GM06990 (cell line): ENCODE results near the gene L1CAM.
A peak's percentile ranks its signal among the peaks of the same experiment; 100 is the strongest.

Experiments used
- DNase-seq: peaks from one replicate; pipeline ENCODE4 v3.0.0-alpha.2; 2011; ENCODE audit not compliant: insufficient read length; ENCODE audit errors: extremely low read depth
- H3K27me3 ChIP-seq: replicated peaks from 2 replicates; pipeline ENCODE4 v1.6.0; 2011; ENCODE audit warnings: low read length; ENCODE audit not compliant: control insufficient read depth, insufficient read depth
- H3K36me3 ChIP-seq: 2 replicates; pipeline ENCODE4 v1.5.1; 2011; ENCODE audit warnings: low read length; ENCODE audit not compliant: control insufficient read depth, insufficient read depth
- H3K4me3 ChIP-seq: replicated peaks from 2 replicates; pipeline ENCODE4 v1.5.1; 2011; ENCODE audit warnings: low read depth, mild to moderate bottlenecking, control low read depth, low read length
- TF ChIP-seq, protein P1 (sequence below): IDR thresholded peaks from 2 replicates; pipeline ENCODE4 v1.5.1; 2011; ENCODE audit warnings: low read length, control low read depth, mild to moderate bottlenecking, inconsistent platforms; ENCODE audit not compliant: insufficient read depth, poor library complexity, severe bottlenecking

The L1CAM gene, protein sequence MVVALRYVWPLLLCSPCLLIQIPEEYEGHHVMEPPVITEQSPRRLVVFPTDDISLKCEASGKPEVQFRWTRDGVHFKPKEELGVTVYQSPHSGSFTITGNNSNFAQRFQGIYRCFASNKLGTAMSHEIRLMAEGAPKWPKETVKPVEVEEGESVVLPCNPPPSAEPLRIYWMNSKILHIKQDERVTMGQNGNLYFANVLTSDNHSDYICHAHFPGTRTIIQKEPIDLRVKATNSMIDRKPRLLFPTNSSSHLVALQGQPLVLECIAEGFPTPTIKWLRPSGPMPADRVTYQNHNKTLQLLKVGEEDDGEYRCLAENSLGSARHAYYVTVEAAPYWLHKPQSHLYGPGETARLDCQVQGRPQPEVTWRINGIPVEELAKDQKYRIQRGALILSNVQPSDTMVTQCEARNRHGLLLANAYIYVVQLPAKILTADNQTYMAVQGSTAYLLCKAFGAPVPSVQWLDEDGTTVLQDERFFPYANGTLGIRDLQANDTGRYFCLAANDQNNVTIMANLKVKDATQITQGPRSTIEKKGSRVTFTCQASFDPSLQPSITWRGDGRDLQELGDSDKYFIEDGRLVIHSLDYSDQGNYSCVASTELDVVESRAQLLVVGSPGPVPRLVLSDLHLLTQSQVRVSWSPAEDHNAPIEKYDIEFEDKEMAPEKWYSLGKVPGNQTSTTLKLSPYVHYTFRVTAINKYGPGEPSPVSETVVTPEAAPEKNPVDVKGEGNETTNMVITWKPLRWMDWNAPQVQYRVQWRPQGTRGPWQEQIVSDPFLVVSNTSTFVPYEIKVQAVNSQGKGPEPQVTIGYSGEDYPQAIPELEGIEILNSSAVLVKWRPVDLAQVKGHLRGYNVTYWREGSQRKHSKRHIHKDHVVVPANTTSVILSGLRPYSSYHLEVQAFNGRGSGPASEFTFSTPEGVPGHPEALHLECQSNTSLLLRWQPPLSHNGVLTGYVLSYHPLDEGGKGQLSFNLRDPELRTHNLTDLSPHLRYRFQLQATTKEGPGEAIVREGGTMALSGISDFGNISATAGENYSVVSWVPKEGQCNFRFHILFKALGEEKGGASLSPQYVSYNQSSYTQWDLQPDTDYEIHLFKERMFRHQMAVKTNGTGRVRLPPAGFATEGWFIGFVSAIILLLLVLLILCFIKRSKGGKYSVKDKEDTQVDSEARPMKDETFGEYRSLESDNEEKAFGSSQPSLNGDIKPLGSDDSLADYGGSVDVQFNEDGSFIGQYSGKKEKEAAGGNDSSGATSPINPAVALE

DNA sequence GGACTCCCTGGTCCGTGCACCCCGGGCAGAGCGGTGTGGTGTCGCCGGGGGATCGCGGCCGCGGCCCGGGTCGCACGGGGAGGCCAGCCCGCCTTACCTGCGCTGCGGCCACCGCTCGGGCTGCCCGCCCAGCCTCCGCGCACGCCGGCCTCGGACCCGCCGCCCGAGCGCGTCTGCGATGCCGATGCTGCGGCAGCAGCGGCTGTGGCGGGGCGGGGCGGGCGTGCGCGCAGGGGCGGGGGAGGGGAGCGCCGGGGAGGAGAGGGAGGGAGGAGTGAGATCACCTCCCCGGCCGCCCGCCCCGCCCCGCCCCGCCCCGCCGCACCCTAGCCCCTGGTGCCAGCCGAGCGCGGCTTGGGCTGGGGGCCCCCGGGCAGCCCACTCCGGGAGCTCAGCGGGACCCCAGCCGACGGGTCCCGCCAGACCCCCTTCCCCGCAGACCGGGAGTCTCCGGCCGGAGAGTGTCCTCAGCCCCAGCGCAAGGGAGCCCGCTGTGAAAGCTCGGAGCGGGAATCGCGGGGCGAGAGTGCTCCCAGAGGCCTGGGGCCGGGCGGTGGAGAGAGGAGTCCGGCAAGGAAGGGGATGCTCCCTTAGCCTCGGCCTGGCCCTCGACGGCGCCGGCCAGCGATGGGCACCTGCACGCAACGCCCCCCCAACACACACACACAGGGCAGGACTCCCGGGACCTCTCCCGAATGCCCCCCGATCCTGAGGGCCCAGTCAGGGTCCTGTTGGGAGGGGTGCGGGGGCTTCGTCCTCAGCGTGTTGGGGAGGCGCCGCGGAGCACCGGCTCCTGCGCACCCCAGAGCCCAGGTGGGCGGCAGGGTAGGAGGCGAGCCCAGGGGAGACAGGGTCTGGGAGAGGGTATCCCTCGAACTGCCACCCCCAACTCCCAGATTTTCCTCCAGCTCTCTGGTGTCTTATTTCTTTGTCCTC lies at the start of gene L1CAM:
Gene L1CAM, minus strand, starts transcription at position 206 of the 936 bp plus-strand sequence. CDS start 10,337 bp downstream, outside the sequence.
- H3K27me3 ChIP-seq, result peaks cover 4% of the 10 kb centered on the region; the same call in 1 of the 2 replicates
- H3K36me3 ChIP-seq, result no peaks in the 10 kb centered on the region
- DNase-seq, result peak; percentile 3
- H3K4me3 ChIP-seq, result no peak within 1 kb of the TSS
- TF ChIP-seq, protein P1, sequence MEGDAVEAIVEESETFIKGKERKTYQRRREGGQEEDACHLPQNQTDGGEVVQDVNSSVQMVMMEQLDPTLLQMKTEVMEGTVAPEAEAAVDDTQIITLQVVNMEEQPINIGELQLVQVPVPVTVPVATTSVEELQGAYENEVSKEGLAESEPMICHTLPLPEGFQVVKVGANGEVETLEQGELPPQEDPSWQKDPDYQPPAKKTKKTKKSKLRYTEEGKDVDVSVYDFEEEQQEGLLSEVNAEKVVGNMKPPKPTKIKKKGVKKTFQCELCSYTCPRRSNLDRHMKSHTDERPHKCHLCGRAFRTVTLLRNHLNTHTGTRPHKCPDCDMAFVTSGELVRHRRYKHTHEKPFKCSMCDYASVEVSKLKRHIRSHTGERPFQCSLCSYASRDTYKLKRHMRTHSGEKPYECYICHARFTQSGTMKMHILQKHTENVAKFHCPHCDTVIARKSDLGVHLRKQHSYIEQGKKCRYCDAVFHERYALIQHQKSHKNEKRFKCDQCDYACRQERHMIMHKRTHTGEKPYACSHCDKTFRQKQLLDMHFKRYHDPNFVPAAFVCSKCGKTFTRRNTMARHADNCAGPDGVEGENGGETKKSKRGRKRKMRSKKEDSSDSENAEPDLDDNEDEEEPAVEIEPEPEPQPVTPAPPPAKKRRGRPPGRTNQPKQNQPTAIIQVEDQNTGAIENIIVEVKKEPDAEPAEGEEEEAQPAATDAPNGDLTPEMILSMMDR, result no peak

DNA sequence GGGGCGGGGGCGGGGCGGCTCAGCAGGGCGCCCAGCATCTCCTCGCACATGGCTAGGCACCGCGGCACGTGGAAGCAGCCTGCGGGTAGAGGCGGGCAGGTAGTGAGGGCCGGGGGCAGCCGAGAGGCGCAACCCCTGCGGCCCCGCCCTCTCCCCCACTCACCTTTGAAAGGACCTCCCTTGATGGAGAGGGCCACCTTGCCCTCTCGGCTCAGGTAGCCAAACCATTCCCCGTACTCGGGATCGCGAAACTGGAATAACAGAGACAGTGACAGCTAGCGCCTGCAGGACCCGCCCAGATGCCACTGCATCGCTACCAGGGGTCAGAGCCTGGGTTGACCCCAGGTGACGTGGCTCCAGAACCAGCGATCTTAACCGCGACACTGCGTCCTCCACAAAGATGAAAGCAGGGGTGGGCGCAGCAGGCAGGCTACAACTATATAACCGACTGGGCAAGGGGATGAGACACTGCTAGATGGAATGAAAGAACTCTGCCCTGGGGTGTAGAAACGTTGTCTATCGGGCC lies 49.4 kb upstream of the L1CAM start:
- Histone ChIP-seq H3K27me3 (no peaks in the 10 kb centered on the region), H3K4me3 (peak overlapping the region; percentile 63), H3K36me3 (peaks cover 2% of the 10 kb centered on the region)
- no peak for DNase-seq
- TF ChIP-seq, protein P1, result no peak

DNA sequence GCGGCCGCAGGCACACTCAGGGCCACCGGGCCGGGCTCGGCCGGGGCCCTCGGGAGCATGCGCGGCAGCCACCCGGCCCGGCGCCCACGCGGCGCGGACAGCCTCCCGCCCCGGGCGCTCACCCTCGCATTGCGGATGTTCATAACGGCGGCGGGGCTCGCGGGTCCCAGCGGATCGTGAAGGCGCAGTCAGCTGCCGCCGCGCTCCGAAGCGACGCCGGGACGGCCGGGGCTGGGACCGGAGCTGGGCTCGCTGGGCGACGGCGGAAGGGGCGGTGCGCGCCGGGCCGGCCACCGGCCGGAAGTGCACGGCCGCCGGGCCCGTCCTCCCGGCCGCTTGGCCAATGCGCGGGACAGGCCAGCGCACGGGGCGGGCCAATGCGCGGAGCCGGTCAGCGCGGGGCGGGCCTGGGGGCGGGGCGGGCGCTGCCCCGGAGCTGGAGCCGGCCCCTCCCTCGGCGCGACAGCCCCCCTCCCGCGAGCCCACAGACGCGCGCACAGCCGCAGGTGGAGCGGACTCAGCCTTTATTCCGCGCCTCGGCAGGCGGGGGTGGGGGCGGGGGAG lies 48.9 kb upstream of the L1CAM start, which contains the start of gene NAA10:
Gene NAA10, minus strand, starts transcription at position 276 of the 564 bp plus-strand sequence. Its CDS starts 133 bp downstream, at position 143.
- no peaks in the 10 kb centered on the region for H3K27me3 ChIP-seq
- TF ChIP-seq, protein P1, result no peak
- peak; percentile 88 for DNase-seq
- H3K4me3 ChIP-seq, result peak within 1 kb of the TSS; percentile 81
- peaks cover 2% of the 10 kb centered on the region for H3K36me3 ChIP-seq

DNA sequence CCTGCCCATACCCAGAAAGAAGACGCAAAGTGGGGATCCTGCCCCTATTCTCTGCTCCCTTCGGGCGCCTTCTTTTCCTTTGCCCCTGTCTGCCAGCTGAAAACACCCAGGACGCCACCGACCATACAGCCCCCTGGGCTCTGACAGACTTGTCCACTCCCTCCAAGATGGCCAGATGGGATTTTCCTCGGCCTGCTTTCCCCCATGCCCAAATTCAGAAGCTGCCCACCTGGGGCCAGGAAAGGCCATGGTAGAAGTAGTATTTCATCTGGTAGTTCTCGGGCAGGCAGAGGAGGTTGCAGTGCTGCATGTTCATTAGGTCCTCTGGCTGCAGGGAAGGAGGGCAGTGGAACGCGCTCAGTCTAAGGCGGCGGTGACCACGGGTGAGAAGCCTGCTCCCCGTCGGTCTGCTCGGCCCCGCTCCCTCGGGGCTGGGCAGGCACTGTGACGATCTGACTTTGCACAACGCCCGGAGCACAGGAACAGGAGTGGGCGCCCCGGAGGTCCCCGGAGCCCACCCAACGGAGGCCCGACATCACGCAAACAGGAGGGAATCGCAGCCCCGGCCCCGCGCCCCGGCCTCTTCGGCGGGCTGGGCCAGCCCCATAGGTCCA lies 48.3 kb upstream of the L1CAM start:
- TF ChIP-seq, protein P1, result no peak
- DNase-seq, result no peak
- Histone ChIP-seq H3K36me3 (peaks cover 4% of the 10 kb centered on the region), H3K27me3 (no peaks in the 10 kb centered on the region), H3K4me3 (peak overlapping the region; percentile 81)
